ENCODE results near the gene KCNN4. TPM values are rescaled to one million over a fixed set of nuclear protein-coding genes. Genes with fewer than 3 reads are reported as not detected.

KCNN4 gene
- polyA plus RNA-seq, 1 donor from 2014 or later = not detected

DNA sequence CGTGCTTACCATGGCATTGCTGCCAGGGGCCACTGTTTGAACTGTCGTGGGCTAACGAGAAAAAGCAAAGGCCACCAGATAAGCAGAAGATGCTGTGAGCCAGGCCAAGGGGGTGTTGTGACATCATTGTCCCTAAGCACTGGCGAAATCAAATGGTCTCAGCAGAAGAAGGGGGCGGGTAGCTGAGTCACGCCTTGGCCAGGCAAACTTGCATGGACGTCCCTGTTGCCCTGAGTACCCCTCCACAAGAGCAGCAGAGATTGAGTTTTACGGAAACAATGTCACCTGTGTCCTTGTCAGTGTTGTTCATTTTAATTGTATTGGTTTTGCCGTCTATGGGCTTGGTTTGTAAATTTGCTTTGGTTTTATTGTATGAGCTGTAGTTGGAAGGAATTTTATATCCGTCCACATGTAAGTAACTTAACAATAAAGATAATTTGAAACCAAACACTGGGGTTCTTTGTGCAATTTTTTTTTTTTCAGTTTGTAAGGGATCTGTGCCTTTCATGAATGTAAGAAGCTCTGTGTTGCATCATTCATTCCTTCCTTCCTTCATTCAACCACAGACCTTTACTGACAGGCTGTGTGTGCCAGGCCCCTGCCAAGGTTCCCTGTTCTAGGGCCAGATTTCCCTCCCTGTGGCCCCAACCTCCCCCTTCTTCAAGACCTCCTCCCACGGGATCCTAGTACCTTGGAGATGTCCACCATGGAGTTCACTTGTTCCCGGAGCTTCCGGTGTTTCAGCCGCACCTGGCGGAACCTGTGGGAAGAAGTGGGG is 12.3 kb downstream of the KCNN4 start:
- Histone ChIP-seq H3K4me2 (ENCODE audit: low read length) (no peak overlapping the region), H3K9me3 (ENCODE audit: low read length) (no peaks in the 10 kb centered on the region), H4K20me1 (ENCODE audit: insufficient read depth) (no peaks in the 10 kb centered on the region), H3F3A (ENCODE audit: insufficient read depth, low read length, poor library complexity, severe bottlenecking) (no peaks in the 10 kb centered on the region), H3K9me2 (ENCODE audit: insufficient read depth, low read length) (no peaks in the 10 kb centered on the region), H3K79me2 (replicated peaks; ENCODE audit: insufficient read depth, low read length) (no peaks in the 10 kb centered on the region), H3K4me3 (ENCODE audit: low read length) (no peak overlapping the region), H3K27me3 (ENCODE audit: insufficient read depth, low read depth, low read length) (peaks cover 13% of the 10 kb centered on the region), H3K36me3 (ENCODE audit: insufficient read depth, low read length) (no peaks in the 10 kb centered on the region), H2AFZ (ENCODE audit: low read depth, low read length) (no peak overlapping the region), H3K27ac (ENCODE audit: low read length) (no peak overlapping the region), H3K9ac (ENCODE audit: low read length) (no peak overlapping the region)
- TF ChIP-seq, protein P1, sequence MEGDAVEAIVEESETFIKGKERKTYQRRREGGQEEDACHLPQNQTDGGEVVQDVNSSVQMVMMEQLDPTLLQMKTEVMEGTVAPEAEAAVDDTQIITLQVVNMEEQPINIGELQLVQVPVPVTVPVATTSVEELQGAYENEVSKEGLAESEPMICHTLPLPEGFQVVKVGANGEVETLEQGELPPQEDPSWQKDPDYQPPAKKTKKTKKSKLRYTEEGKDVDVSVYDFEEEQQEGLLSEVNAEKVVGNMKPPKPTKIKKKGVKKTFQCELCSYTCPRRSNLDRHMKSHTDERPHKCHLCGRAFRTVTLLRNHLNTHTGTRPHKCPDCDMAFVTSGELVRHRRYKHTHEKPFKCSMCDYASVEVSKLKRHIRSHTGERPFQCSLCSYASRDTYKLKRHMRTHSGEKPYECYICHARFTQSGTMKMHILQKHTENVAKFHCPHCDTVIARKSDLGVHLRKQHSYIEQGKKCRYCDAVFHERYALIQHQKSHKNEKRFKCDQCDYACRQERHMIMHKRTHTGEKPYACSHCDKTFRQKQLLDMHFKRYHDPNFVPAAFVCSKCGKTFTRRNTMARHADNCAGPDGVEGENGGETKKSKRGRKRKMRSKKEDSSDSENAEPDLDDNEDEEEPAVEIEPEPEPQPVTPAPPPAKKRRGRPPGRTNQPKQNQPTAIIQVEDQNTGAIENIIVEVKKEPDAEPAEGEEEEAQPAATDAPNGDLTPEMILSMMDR (IDR thresholded peaks at IDR 0.05; ENCODE audit: poor library complexity, severe bottlenecking) = no peak
- TF ChIP-seq SMC3 (conservative IDR thresholded peaks at IDR 0.05; ENCODE audit: poor library complexity) (no peak), EZH2 (IDR thresholded peaks at IDR 0.05; ENCODE audit: borderline replicate concordance, insufficient read depth, low read length, poor library complexity, severe bottlenecking) (no peak), POLR2AphosphoS5 (IDR thresholded peaks at IDR 0.05) (no peak), TAF1 (IDR thresholded peaks at IDR 0.05; ENCODE audit: low read depth) (no peak), MXI1 (conservative IDR thresholded peaks at IDR 0.05; ENCODE audit: poor library complexity, severe bottlenecking) (no peak), EP300 (conservative IDR thresholded peaks at IDR 0.05; ENCODE audit: poor library complexity, severe bottlenecking) (no peak), RAD21 (conservative IDR thresholded peaks at IDR 0.05) (no peak)
- TF ChIP-seq, protein P2, sequence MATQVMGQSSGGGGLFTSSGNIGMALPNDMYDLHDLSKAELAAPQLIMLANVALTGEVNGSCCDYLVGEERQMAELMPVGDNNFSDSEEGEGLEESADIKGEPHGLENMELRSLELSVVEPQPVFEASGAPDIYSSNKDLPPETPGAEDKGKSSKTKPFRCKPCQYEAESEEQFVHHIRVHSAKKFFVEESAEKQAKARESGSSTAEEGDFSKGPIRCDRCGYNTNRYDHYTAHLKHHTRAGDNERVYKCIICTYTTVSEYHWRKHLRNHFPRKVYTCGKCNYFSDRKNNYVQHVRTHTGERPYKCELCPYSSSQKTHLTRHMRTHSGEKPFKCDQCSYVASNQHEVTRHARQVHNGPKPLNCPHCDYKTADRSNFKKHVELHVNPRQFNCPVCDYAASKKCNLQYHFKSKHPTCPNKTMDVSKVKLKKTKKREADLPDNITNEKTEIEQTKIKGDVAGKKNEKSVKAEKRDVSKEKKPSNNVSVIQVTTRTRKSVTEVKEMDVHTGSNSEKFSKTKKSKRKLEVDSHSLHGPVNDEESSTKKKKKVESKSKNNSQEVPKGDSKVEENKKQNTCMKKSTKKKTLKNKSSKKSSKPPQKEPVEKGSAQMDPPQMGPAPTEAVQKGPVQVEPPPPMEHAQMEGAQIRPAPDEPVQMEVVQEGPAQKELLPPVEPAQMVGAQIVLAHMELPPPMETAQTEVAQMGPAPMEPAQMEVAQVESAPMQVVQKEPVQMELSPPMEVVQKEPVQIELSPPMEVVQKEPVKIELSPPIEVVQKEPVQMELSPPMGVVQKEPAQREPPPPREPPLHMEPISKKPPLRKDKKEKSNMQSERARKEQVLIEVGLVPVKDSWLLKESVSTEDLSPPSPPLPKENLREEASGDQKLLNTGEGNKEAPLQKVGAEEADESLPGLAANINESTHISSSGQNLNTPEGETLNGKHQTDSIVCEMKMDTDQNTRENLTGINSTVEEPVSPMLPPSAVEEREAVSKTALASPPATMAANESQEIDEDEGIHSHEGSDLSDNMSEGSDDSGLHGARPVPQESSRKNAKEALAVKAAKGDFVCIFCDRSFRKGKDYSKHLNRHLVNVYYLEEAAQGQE (IDR thresholded peaks at IDR 0.05; ENCODE audit: borderline replicate concordance) = no peak

DNA sequence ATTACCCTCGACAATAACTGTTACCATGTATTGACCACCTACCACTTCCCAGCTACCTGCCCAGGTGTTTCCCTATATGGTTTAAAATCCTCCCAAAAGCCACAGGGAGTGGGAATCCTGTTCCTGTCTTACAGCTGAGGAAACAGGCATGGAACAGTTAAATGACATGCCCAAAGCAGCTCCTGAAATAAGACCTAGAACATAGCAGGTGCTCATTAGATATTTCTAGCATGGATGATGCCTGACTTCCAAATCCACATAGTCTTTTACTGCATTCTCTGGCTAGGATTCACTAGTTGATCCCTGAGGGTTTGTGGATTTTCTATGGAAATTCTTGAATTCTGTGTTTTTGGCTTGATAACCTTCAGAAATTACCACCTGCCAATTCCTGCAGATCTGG is 13.0 kb downstream of the KCNN4 start:
- Histone ChIP-seq H4K20me1 (ENCODE audit: insufficient read depth) (no peaks in the 10 kb centered on the region), H3K36me3 (ENCODE audit: insufficient read depth, low read length) (no peaks in the 10 kb centered on the region), H3K9ac (ENCODE audit: low read length) (no peak overlapping the region), H3K9me3 (ENCODE audit: low read length) (no peaks in the 10 kb centered on the region), H2AFZ (ENCODE audit: low read depth, low read length) (no peak overlapping the region), H3K79me2 (replicated peaks; ENCODE audit: insufficient read depth, low read length) (no peaks in the 10 kb centered on the region), H3K9me2 (ENCODE audit: insufficient read depth, low read length) (no peaks in the 10 kb centered on the region), H3F3A (ENCODE audit: insufficient read depth, low read length, poor library complexity, severe bottlenecking) (no peaks in the 10 kb centered on the region), H3K27ac (ENCODE audit: low read length) (no peak overlapping the region), H3K4me3 (ENCODE audit: low read length) (no peak overlapping the region), H3K4me2 (ENCODE audit: low read length) (no peak overlapping the region), H3K27me3 (ENCODE audit: insufficient read depth, low read depth, low read length) (peaks cover 7% of the 10 kb centered on the region)
- no peak for TF ChIP-seq EP300 (conservative IDR thresholded peaks at IDR 0.05; ENCODE audit: poor library complexity, severe bottlenecking)
- TF ChIP-seq, protein P1 (IDR thresholded peaks at IDR 0.05; ENCODE audit: poor library complexity, severe bottlenecking) = no peak
- no peak for TF ChIP-seq EZH2 (IDR thresholded peaks at IDR 0.05; ENCODE audit: borderline replicate concordance, insufficient read depth, low read length, poor library complexity, severe bottlenecking)
- no peak for TF ChIP-seq RAD21 (conservative IDR thresholded peaks at IDR 0.05)
- TF ChIP-seq POLR2AphosphoS5 (IDR thresholded peaks at IDR 0.05) = no peak
- TF ChIP-seq, protein P2 (IDR thresholded peaks at IDR 0.05; ENCODE audit: borderline replicate concordance) = no peak
- no peak for TF ChIP-seq TAF1 (IDR thresholded peaks at IDR 0.05; ENCODE audit: low read depth)
- no peak for TF ChIP-seq MXI1 (conservative IDR thresholded peaks at IDR 0.05; ENCODE audit: poor library complexity, severe bottlenecking)
- TF ChIP-seq SMC3 (conservative IDR thresholded peaks at IDR 0.05; ENCODE audit: poor library complexity) = no peak

Data from neural cell (in vitro differentiated cells).